Peyer's patch (tissue), 4 donors: Measurements from ENCODE around the gene UGT1A7. TPM values are rescaled to one million over a fixed set of nuclear protein-coding genes. Genes with fewer than 3 reads are reported as not detected.

Experiments
- DNase-seq, 3 donors: peaks; one replicate each; pipeline ENCODE4 v3.0.0-alpha.2; 2017 to 2019
- H3K27ac ChIP-seq, 4 donors: fragments of 200-600 bp; sonication (generic); one replicate each; pipeline ENCODE4 v1.5.1; 2016 to 2019
- H3K27me3 ChIP-seq, 2 donors: fragments of 200-600 bp; sonication (generic); one replicate each; pipeline ENCODE4 v1.5.1; 2019
- H3K36me3 ChIP-seq, 3 donors: fragments of 200-600 bp; sonication (generic); one replicate each; pipeline ENCODE4 v1.5.1; 2016 to 2019
- H3K4me1 ChIP-seq, 4 donors: fragments of 200-600 bp; sonication (generic); one replicate each; pipeline ENCODE4 v1.5.1; 2016 to 2019
- H3K4me3 ChIP-seq, 4 donors: fragments of 200-600 bp; sonication (generic); 1 replicate in 3 of 4; 2 replicates in 1 of 4; pipeline ENCODE4 v1.5.1; 2016 to 2019; ENCODE audit warnings: mild to moderate bottlenecking in 1 of 4
- H3K9me3 ChIP-seq, 4 donors: fragments of 200-600 bp; sonication (generic); one replicate each; pipeline ENCODE4 v1.5.1; 2016 to 2019; ENCODE audit warnings: mild to moderate bottlenecking in 1 of 4
- POLR2A ChIP-seq, 2 donors: fragments of 450-650 bp; IDR thresholded peaks; one replicate each; pipeline ENCODE4 v1.5.1; 2017; ENCODE audit warnings: antibody characterized with exemption in 2 of 2, mild to moderate bottlenecking in 2 of 2, moderate library complexity in 2 of 2
- total RNA-seq, 4 donors: library from RNA; depleted of rRNA; stranded (reverse); fragments of >200 nt; gene quantifications; one replicate each; pipeline ENCODE4 v1.1.0, GENCODE V29; 2016
- TF ChIP-seq, protein P1 (sequence below), 6 experiments: fragments of 450-650 bp in 4 of 6; fragments of 200-600 bp in 2 of 6; sonication (generic) in 1 of 6; IDR thresholded peaks; one replicate each; pipeline ENCODE4 v1.5.1; 2017 to 2019; ENCODE audit warnings: antibody characterized with exemption in 6 of 6, mild to moderate bottlenecking in 3 of 6, moderate library complexity in 1 of 6

The UGT1A7 gene
- total RNA-seq, 4 donors from 2014 or later = 8.3 to 33.9 (median 25.0) TPM

DNA sequence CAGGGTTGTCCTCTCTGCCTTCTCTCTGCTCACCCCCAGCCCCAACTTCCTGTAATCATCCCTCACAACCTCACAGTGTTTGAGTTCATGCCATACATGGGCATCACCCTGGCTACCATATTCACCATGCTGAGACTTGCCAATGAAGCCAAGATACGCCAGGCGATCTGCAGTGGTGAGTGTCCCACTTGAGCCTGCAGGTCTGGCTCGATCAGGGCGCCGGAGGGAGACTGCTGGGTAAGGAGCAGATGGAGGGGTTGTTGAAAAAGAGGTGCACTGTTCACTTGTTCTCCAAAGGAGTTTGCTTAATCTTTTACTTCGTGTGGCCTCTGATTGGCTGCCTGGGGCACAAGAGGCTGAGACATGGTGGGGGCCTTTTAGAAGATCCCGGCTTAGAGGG is 111.0 kb downstream of the UGT1A7 start:
- H3K27me3 ChIP-seq = no peaks in the 10 kb centered on the region
- TF ChIP-seq, protein P1, sequence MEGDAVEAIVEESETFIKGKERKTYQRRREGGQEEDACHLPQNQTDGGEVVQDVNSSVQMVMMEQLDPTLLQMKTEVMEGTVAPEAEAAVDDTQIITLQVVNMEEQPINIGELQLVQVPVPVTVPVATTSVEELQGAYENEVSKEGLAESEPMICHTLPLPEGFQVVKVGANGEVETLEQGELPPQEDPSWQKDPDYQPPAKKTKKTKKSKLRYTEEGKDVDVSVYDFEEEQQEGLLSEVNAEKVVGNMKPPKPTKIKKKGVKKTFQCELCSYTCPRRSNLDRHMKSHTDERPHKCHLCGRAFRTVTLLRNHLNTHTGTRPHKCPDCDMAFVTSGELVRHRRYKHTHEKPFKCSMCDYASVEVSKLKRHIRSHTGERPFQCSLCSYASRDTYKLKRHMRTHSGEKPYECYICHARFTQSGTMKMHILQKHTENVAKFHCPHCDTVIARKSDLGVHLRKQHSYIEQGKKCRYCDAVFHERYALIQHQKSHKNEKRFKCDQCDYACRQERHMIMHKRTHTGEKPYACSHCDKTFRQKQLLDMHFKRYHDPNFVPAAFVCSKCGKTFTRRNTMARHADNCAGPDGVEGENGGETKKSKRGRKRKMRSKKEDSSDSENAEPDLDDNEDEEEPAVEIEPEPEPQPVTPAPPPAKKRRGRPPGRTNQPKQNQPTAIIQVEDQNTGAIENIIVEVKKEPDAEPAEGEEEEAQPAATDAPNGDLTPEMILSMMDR (IDR thresholded peaks at IDR 0.05) = no peak
- TF ChIP-seq POLR2A (IDR thresholded peaks at IDR 0.05) = no peak
- DNase-seq = no peak
- H3K4me3 ChIP-seq = no peak overlapping the region
- H3K9me3 ChIP-seq = no peaks in the 10 kb centered on the region
- no peak overlapping the region for H3K27ac ChIP-seq
- no peaks in the 10 kb centered on the region for H3K36me3 ChIP-seq
- H3K4me1 ChIP-seq = no peaks in the 10 kb centered on the region

DNA sequence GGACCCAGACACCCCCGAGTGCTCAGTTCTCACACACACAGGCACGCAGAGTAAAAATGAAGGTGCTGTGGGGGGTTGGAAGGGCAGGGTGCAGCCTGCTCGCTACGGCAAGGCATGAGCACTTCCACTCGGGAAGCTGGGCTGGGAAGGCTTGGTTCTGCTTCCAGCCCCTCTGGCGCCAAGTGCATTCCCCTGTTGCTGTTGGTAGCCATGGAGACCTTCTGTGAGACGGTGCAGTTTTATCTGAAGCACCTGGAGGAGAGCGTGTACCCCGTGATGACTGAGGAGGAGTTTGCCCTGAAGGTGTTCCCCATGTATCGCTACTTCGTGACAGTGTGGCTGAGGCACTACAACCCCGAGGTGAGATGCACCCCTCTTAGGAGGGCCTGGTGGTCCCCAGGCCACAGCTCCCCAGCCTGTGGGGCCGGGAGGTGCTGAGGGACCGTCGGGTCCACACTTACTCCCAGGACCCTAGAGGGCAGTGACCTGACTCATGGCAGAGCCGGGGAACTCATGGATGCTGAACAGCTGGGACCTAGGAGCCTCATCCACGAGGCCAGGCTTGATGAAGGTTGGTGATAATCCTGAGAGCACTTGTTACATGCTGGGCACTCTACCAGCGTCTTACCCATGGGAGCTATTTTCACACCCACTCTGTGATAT is 111.9 kb downstream of the UGT1A7 start:
- Histone ChIP-seq H3K4me1 (no peaks in the 10 kb centered on the region), H3K4me3 (no peak overlapping the region), H3K27ac (no peak overlapping the region), H3K27me3 (no peaks in the 10 kb centered on the region), H3K9me3 (no peaks in the 10 kb centered on the region), H3K36me3 (no peaks in the 10 kb centered on the region)
- no peak for DNase-seq
- TF ChIP-seq, protein P1 (IDR thresholded peaks at IDR 0.05) = no peak
- TF ChIP-seq POLR2A (IDR thresholded peaks at IDR 0.05) = no peak

DNA sequence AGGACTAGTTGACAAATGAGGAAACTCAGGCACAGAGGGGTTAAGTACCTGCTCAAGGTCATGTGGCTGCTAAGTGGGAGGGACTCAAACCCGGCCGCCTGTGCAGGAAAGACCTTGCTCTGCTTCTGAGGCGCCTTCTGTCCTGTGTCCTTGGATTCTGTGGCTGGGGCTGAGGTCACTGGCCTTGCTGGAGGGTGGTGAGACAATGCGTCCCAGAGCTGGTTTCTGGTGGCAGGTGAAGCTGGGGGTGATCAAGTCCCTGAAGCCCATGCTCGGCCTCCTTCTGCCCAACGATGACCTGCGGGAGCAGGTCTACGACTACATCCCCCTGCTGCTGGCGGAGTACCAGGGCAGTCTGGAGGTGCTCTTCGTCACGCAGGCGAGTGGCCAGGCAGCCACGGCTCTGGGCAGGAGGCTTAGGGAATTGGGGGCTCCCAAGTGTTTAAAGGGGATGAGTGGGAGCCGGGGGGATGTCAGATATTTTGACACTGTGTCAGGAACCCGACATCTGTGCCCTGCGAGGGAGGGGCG is 112.5 kb downstream of the UGT1A7 start:
- no peaks in the 10 kb centered on the region for H3K36me3 ChIP-seq
- no peaks in the 10 kb centered on the region for H3K9me3 ChIP-seq
- H3K27ac ChIP-seq = no peak overlapping the region
- no peak for DNase-seq
- no peaks in the 10 kb centered on the region for H3K4me1 ChIP-seq
- no peak overlapping the region for H3K4me3 ChIP-seq
- no peak for TF ChIP-seq POLR2A (IDR thresholded peaks at IDR 0.05)
- TF ChIP-seq, protein P1 (IDR thresholded peaks at IDR 0.05) = no peak
- no peaks in the 10 kb centered on the region for H3K27me3 ChIP-seq

DNA sequence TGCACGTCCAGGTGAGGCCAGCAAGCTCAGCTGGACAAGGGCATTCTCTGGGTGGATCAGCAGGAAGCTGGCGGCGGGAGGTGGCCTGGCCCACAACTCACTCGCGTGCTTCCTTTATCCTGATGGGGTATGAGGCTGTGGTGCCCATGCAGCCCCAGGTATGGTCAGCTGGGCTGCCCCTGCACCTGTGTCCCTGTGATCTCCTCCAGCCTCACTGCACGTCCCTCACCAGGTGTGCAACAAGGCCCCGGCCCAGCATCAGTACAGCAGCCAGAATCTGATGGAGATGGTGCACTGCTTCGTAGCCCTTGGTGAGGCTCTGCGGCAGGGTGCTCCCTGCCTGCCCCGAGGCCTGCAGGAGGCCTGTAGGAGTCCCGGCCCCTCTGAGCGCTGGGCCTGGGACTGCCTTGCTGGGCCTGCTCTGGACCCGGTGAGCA is 114.1 kb downstream of the UGT1A7 start:
- Histone ChIP-seq H3K27me3 (no peaks in the 10 kb centered on the region), H3K27ac (no peak overlapping the region)
- DNase-seq = peak in 1 of 3 donors; percentile 35

DNA sequence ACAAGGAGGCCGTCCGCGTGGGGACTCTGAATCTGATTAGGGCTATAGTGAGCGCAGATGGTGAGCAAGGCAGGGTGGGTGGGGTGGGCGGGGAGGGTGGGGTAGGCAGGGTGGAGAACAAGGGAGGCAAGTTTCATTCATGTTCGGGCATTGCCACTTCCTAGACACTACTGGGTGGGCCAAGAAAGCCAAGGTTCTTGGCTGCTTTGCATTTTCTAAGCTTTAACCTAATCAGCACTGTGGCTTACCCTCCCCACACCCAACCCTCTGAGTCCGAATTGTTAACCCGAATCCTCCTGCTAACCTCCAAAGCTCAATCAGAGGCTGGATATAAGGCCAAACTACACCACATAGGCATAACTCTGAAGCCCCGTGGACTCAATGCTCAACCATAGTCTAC is 114.6 kb downstream of the UGT1A7 start:
- TF ChIP-seq, protein P1 (IDR thresholded peaks at IDR 0.05) = no peak
- no peak for TF ChIP-seq POLR2A (IDR thresholded peaks at IDR 0.05)
- H3K27me3 ChIP-seq = no peaks in the 10 kb centered on the region
- peak in 1 of 3 donors; percentile 16 for DNase-seq
- no peak overlapping the region for H3K4me3 ChIP-seq
- no peaks in the 10 kb centered on the region for H3K36me3 ChIP-seq
- no peak overlapping the region for H3K27ac ChIP-seq
- no peaks in the 10 kb centered on the region for H3K9me3 ChIP-seq
- no peaks in the 10 kb centered on the region for H3K4me1 ChIP-seq

More for the DNA sequence above, 114.1 kb downstream of the UGT1A7 start:
- Histone ChIP-seq H3K4me3 (no peak overlapping the region), H3K36me3 (no peaks in the 10 kb centered on the region), H3K4me1 (no peaks in the 10 kb centered on the region), H3K9me3 (no peaks in the 10 kb centered on the region)
- TF ChIP-seq, protein P1 (IDR thresholded peaks at IDR 0.05) = no peak
- TF ChIP-seq POLR2A (IDR thresholded peaks at IDR 0.05) = no peak
